IMR-90 (cell line): ENCODE measurements around the gene KIF16B.

Experiments
- BHLHE40 ChIP-seq: fragments of 150-350 bp; IDR thresholded peaks from 2 replicates; pipeline ENCODE4 v1.6.1; 2016; ENCODE audit warnings: mild to moderate bottlenecking, low read depth, low read length
- CEBPB ChIP-seq: IDR thresholded peaks from 2 replicates; pipeline ENCODE4 v1.6.1; 2012; ENCODE audit warnings: low read depth, low read length, improper control_type of control experiment
- CHD1 ChIP-seq: IDR thresholded peaks from 2 replicates; pipeline ENCODE4 v1.6.1; 2012; ENCODE audit warnings: low read depth, low read length, improper control_type of control experiment
- FOS ChIP-seq: fragments of 150-350 bp; IDR thresholded peaks from 2 replicates; pipeline ENCODE4 v1.6.1; 2016; ENCODE audit warnings: low read depth, low read length
- MAFK ChIP-seq: IDR thresholded peaks from 2 replicates; pipeline ENCODE4 v1.6.1; 2012; ENCODE audit warnings: low read depth, low read length, improper control_type of control experiment
- MAZ ChIP-seq: IDR thresholded peaks from 2 replicates; pipeline ENCODE4 v1.6.1; 2012; ENCODE audit warnings: low read depth, mild to moderate bottlenecking, low read length, improper control_type of control experiment, moderate library complexity, borderline replicate concordance
- NFE2L2 ChIP-seq: fragments of 150-350 bp; IDR thresholded peaks from 2 replicates; pipeline ENCODE4 v1.6.1; 2016; ENCODE audit warnings: low read depth, mild to moderate bottlenecking, low read length
- POLR2A ChIP-seq: IDR thresholded peaks from 2 replicates; pipeline ENCODE4 v1.6.1; 2012; ENCODE audit warnings: mild to moderate bottlenecking, low read depth, low read length
- RAD21 ChIP-seq: IDR thresholded peaks from 2 replicates; pipeline ENCODE4 v1.6.1; 2012; ENCODE audit warnings: low read length, improper control_type of control experiment
- RFX5 ChIP-seq: IDR thresholded peaks from 2 replicates; pipeline ENCODE4 v1.8.0; 2012; ENCODE audit warnings: low read depth, mild to moderate bottlenecking, low read length, moderate library complexity
- SMC3 ChIP-seq: fragments of 150-350 bp; IDR thresholded peaks from 2 replicates; pipeline ENCODE4 v1.6.1; 2016; ENCODE audit warnings: low read depth, mild to moderate bottlenecking, antibody characterized with exemption, low read length, moderate library complexity
- TF ChIP-seq, protein P1 (sequence below): conservative IDR thresholded peaks from 2 replicates; pipeline ENCODE4 v1.5.1; 2012; ENCODE audit warnings: mild to moderate bottlenecking, low read depth, low read length, improper control_type of control experiment
- TF ChIP-seq, protein P2 (sequence below): fragments of 150-350 bp; IDR thresholded peaks from 2 replicates; pipeline ENCODE4 v1.6.1; 2017; ENCODE audit warnings: mild to moderate bottlenecking, antibody characterized with exemption, low read length, low read depth

GRCh38 chr20:16381444-16381843, 191.8 kb downstream of the KIF16B start:
- TF ChIP-seq POLR2A, result no peak
- TF ChIP-seq, protein P1, sequence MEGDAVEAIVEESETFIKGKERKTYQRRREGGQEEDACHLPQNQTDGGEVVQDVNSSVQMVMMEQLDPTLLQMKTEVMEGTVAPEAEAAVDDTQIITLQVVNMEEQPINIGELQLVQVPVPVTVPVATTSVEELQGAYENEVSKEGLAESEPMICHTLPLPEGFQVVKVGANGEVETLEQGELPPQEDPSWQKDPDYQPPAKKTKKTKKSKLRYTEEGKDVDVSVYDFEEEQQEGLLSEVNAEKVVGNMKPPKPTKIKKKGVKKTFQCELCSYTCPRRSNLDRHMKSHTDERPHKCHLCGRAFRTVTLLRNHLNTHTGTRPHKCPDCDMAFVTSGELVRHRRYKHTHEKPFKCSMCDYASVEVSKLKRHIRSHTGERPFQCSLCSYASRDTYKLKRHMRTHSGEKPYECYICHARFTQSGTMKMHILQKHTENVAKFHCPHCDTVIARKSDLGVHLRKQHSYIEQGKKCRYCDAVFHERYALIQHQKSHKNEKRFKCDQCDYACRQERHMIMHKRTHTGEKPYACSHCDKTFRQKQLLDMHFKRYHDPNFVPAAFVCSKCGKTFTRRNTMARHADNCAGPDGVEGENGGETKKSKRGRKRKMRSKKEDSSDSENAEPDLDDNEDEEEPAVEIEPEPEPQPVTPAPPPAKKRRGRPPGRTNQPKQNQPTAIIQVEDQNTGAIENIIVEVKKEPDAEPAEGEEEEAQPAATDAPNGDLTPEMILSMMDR, result no peak
- TF ChIP-seq RFX5, result no peak
- no peak for TF ChIP-seq MAZ
- TF ChIP-seq BHLHE40, result no peak
- TF ChIP-seq, protein P2, sequence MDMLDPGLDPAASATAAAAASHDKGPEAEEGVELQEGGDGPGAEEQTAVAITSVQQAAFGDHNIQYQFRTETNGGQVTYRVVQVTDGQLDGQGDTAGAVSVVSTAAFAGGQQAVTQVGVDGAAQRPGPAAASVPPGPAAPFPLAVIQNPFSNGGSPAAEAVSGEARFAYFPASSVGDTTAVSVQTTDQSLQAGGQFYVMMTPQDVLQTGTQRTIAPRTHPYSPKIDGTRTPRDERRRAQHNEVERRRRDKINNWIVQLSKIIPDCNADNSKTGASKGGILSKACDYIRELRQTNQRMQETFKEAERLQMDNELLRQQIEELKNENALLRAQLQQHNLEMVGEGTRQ, result no peak
- no peak for TF ChIP-seq CEBPB
- no peak for TF ChIP-seq RAD21
- TF ChIP-seq FOS, result no peak
- TF ChIP-seq CHD1, result no peak
- TF ChIP-seq SMC3, result no peak
- no peak for TF ChIP-seq MAFK
- no peak for TF ChIP-seq NFE2L2
